GM12892 (cell line): Measurements from ENCODE around the gene TCF4.

Source experiments
- DNase-seq: peaks from one replicate; pipeline ENCODE4 v3.0.0; 2011; ENCODE audit not compliant: insufficient read length
- FAIRE-seq: peaks from 2 replicates; lab custom pipeline; 2011; peaks lifted over from hg19 to GRCh38; lab: Jason Lieb, UNC
- POLR2A ChIP-seq: IDR thresholded peaks from 2 replicates; pipeline ENCODE4 v1.6.1; 2011; ENCODE audit warnings: low read depth, low read length, control low read depth
- POLR2AphosphoS5 ChIP-seq: IDR thresholded peaks from 2 replicates; pipeline ENCODE4 v1.6.1; 2011; ENCODE audit warnings: low read depth, low read length, control low read depth
- TAF1 ChIP-seq: IDR thresholded peaks from 2 replicates; pipeline ENCODE4 v1.6.1; 2011; ENCODE audit warnings: low read depth, mild to moderate bottlenecking, control low read depth, low read length, borderline replicate concordance

The TCF4 gene

DNA sequence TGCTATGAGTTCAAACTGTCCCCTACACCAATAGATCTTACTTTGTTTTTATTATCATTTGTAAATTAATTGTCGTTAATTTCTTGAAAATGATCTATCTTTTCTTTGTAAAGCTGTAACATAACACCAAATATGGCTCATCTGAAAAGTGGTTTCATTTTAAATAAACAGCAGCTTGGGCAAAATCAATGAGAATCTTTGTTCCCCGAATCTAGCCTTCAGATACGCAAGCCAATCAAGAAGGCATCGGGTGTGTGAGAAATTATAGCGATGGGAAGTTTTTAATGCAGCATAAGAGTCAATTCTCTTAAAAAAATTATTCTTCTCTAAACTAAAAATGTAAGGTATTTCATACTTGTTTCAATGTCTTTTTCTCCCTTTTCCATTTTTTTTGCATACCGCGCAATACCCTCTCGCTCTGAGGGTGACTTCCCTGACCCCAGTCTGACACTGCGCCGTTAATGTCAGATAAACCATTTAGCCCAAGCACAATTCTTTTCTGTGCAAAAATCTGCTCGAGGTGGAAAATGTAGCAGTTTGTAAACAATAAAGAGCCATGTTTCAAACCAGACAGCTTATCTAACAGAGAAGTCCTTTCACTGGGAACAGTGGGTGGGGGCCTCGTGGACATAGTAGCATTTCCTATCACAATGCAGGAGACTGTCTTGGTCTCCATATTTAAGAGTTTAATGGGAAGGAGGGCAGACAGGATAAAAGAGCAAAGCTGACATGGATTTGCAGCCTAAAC lies 129.4 kb downstream of the TCF4 start:
- FAIRE-seq, result no peak
- no peak for TF ChIP-seq POLR2A
- TF ChIP-seq TAF1, result no peak
- no peak for TF ChIP-seq POLR2AphosphoS5
- no peak for DNase-seq

DNA sequence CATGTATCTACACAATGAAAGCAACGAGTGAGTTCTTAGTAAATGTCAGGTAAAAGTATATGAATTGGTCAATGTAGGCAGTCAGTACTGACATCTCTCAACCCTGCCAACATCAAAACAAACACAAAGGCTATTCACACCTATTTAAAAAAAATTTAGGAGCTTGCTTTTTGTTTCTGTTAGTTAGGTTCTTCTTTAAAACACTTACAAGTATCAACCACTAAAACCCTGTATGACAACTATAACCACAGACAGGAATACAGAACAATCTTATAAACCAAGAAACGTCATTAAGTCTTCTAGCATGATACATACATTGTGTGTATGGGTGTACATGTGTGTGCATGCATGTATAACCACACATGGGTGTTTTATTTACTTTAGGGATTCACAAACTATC lies 131.0 kb downstream of the TCF4 start:
- no peak for DNase-seq
- FAIRE-seq, result no peak
- TF ChIP-seq POLR2AphosphoS5 (no peak), POLR2A (no peak), TAF1 (no peak)

DNA sequence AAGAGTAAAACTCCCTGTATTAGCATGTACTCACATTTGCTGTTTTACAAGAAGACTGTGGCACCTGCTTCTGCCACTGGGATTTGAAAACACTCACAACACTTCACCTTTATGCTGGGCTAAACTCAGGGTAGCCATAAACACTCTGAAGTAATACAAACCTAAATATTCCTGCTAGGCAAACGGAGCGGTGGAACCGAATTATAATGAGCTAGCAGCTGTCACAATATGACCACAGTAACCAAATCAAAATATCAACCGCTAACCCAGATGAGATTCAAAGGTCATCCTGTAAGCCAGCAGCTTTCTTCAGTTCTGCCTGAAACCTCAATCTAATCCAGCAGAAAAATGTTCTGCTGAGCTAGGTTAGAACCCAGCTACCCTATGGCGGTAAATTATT lies 132.1 kb downstream of the TCF4 start:
- DNase-seq, result no peak
- FAIRE-seq, result no peak
- no peak for TF ChIP-seq TAF1
- TF ChIP-seq POLR2AphosphoS5, result no peak
- no peak for TF ChIP-seq POLR2A

DNA sequence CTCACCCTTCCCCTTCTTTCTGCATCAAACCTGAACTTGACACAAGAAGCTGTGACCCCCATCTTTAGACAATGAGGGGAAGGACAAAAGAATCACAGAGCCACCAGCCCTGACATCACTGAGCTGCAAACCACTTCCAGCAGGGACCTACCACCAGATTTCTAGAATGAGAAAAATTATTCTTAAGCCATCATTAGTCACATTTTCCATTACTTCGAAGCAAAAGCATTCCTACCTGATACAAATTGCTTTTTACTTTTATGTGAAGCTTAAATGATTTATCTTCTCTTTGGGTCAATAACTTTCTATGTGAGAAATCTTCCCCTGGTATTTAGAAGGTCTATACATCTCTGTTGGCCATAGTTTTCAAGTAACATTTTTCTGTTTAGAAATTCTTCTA lies 134.8 kb downstream of the TCF4 start:
- FAIRE-seq, result no peak
- DNase-seq, result no peak
- no peak for TF ChIP-seq POLR2AphosphoS5
- TF ChIP-seq TAF1, result no peak
- no peak for TF ChIP-seq POLR2A

DNA sequence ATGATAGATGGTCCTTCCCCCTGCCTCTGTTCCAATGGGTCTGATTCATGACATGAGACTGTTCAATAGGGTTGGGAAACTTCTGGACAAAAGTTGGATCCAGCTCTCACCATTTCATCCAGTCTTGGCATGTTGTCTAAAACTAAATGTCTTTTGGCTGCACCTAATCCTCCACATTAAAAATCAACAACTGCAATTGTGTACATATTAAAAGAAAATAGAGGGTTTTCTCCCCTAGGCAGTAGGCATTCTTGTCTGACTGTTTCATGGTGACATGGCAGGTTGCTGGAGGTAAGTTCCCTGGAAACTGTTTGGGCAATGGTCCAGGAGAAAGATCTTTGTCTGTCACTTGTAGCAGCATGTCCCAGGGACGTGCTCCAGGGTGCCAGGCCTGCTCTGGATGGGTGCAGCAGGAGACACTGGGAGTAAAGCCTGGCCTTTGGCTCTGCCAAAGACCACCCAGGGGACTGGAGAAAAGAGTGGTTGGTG lies 135.8 kb downstream of the TCF4 start:
- DNase-seq (no peak), FAIRE-seq (no peak)

DNA sequence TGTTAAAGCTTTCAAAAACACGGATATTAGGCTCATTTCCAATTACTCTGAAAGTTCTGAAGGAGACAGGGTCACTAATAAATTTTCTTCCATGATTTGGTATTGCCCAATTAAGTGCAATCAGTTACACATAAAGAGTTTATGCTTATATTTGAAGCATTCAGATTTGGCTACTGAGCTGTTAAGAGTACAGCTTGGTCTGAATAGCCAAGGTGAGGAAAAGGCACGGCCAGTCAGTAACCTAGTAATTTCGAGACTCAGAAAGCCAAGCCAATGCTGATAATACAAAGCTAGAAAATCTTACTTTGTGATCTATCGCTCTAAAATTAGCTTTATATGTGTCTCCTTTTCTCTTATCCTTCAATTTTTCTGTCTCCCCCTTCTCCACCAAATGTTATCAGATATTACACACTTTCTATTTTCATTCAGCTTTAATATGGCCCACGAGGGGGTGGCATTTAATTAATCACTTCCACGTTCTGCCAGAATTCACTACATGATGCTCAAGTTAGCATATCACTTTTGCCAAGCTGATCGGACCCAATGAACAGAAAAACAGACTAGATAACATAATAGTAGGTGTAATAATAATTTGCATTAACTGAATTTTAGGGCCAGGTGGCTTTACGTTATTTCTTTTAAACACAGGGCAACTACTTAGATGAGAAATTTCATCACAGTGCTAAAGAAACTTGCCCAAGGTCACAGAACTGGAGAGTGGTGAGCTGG lies 138.4 kb downstream of the TCF4 start:
- DNase-seq, result no peak

More for the DNA sequence above, 135.8 kb downstream of the TCF4 start:
- TF ChIP-seq TAF1 (no peak), POLR2AphosphoS5 (no peak), POLR2A (no peak)

DNA sequence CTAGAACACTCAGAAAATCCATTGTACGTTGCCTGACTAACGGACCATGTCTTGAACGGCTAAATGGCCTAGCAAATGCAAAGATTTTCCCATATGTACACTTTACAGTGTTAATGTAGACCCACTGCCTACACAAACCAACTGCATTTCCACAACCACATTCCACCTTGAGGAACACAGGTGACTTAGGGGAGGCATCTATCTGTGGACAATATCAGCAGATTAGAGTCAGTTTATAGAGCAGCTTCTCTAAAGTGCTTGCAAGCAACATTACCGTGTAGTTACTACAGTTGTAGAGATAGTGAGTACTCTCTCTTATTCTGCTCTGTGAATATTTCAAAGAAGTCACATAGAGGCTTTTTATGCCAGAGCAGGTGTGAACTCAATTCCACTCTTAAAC lies 139.6 kb downstream of the TCF4 start:
- no peak for FAIRE-seq
- TF ChIP-seq POLR2A (no peak), POLR2AphosphoS5 (no peak), TAF1 (no peak)
- no peak for DNase-seq

More for the DNA sequence above, 138.4 kb downstream of the TCF4 start:
- no peak for FAIRE-seq
- TF ChIP-seq TAF1 (no peak), POLR2A (no peak), POLR2AphosphoS5 (no peak)

DNA sequence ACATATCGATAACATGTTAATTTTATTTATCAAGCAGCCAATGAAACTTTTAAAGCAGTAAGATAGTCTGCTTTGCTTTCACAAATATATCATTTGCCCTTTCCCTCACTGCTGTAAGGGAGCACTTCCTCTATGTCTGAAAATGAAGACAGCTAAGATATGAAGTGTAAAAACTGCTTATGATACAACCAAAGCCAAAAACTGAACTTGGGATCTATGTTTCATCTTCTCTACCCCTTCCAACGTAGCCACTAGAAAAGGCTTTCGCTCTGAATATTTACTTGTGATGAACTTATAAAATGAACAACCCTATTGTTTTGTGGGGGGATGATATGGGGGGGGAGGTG lies 140.3 kb downstream of the TCF4 start:
- FAIRE-seq, result no peak

DNA sequence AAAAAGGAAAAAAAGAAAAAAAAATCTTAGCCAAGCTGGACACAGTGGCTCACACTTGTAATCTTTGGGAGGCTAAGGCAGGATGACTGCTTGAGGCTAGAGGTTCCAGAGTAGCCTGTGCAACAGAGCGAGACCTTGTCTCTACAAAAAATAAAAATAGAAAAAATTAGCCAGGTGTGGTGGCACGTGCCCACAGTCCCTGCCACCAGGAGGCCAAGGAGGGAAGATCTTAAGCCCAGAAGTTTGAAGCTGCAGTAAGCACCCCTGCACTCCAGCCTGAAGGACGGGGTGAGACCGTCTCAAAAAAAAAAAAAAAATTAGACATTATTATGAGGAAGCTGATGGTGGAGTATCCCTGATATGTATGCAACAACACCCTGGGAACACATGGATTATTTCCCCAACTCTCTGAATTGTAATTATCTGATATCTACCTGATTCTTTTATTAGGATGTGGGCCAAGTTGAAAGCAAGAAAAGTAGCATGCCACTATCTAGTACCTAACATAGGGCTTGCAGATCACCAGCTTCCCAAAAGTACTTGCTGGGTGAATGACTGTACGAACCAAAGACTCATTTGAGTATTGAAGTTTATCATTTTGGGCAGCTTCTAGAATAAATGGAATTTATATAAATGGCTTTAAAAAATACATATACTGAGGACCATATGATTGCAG lies 140.9 kb downstream of the TCF4 start:
- no peak for FAIRE-seq
- no peak for DNase-seq
- no peak for TF ChIP-seq TAF1
- TF ChIP-seq POLR2AphosphoS5, result no peak
- TF ChIP-seq POLR2A, result no peak

More for the DNA sequence above, 140.3 kb downstream of the TCF4 start:
- no peak for DNase-seq
- TF ChIP-seq POLR2AphosphoS5 (no peak), TAF1 (no peak), POLR2A (no peak)

DNA sequence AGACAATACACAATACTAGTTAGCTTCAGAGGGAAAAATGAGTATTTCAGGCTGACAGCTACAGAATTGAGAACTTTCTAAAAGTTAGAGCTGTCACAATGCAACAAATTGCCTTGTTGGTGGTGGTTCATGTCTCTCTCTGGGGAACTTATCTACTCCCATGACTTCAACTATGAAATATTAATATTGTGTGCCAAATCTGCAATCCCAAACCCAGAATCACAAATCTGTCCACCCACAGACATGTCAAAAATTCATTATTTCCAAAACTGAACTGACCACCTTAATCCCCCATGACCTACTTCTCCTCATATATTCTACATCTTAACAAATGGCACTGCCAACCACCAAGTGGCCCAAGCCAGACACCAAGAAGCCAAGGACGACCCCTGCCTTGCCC lies 143.5 kb downstream of the TCF4 start:
- DNase-seq (no peak), FAIRE-seq (no peak)
- TF ChIP-seq POLR2A, result no peak
- no peak for TF ChIP-seq POLR2AphosphoS5
- no peak for TF ChIP-seq TAF1

DNA sequence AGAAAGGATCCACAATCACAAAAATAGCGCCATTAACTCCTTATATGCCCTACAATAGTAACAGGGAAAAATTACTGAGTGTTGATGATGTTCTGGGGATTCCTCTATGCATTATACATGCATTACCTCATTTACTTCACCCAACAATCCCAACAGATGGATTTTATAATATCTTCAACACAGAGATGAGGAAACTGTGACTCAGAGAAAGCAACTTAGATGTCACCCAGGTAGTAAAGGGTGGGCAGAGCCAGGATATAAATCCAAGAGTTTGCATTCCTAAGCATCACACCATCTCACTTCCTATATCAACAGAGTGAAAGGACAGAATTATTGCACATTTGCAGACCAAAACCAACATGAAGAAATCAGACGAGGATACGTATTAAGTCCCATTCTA lies 144.2 kb downstream of the TCF4 start:
- TF ChIP-seq TAF1 (no peak), POLR2AphosphoS5 (no peak), POLR2A (no peak)
- no peak for FAIRE-seq
- DNase-seq, result no peak
